GM12878 (cell line): Measurements from ENCODE around the gene UST. TPM values are rescaled to one million over a fixed set of nuclear protein-coding genes. Genes with fewer than 3 reads are reported as not detected.

Experiments
- ATAC-seq: fragments of 200-7000 bp; cut with Tn5 transposase; 3 replicates; pipeline ENCODE4 v1.9.1; 2020; ENCODE audit warnings: mild to moderate bottlenecking, moderate library complexity
- BruUV-seq: library from RNA; stranded (reverse); fragments of 400-500 nt; replicated peaks from 2 replicates; lab custom pipeline; 2021; lab: Mats Ljungman, UMichigan
- CTCF ChIA-PET: fragments of 300-600 bp; sonication (Branson Sonifier 250); formaldehyde crosslinking; extraction: SDS; loops from one replicate; lab custom pipeline; 2021; ENCODE audit warnings: inconsistent platforms; lab: Yijun Ruan, JAX
- POLR2A ChIA-PET: fragments of 350-600 bp; formaldehyde crosslinking; extraction: SDS; loops from one replicate; lab custom pipeline; 2021; ENCODE audit warnings: inconsistent platforms; lab: Charles Lee
- RAD21 ChIA-PET: fragments of 300-600 bp; sonication (Branson Sonifier 250); formaldehyde crosslinking; loops from one replicate; lab custom pipeline; 2023; ENCODE audit warnings: antibody characterized with exemption; ENCODE audit not compliant: unreplicated experiment; lab: Charles Lee
- SMC1A ChIA-PET: fragments of 300-600 bp; sonication (Branson Sonifier 250); formaldehyde crosslinking; loops from one replicate; lab custom pipeline; 2023; ENCODE audit not compliant: unreplicated experiment, uncharacterized antibody; lab: Charles Lee
- DNase-seq: peaks from one replicate; pipeline ENCODE4 v3.0.0-alpha.2; 2011; ENCODE audit warnings: low read depth, low spot score
- FAIRE-seq: peaks from 3 replicates; lab custom pipeline; 2011; peaks lifted over from hg19 to GRCh38; lab: Jason Lieb, UNC
- H2AFZ ChIP-seq: 2 replicates; pipeline ENCODE4 v1.6.0; 2011; ENCODE audit warnings: low read depth, low read length, control low read depth; ENCODE audit not compliant: control insufficient read depth
- H3K27ac ChIP-seq: 2 replicates; pipeline ENCODE4 v1.5.1; 2011; ENCODE audit warnings: control low read depth; ENCODE audit not compliant: control insufficient read depth, insufficient read depth
- H3K27me3 ChIP-seq, 2 experiments: replicated peaks in 1 of 2; 2 replicates each; pipeline versions ENCODE4 v1.6.0 to v1.6.1; 2011; ENCODE audit warnings: low read length in 1 of 2; ENCODE audit not compliant: control insufficient read depth in 2 of 2, insufficient read depth in 2 of 2
- H3K36me3 ChIP-seq, 2 experiments: 2 replicates each; pipeline ENCODE4 v1.5.1; 2011; ENCODE audit warnings: low read length in 1 of 2; ENCODE audit not compliant: control insufficient read depth in 2 of 2, insufficient read depth in 2 of 2
- H3K4me1 ChIP-seq: 2 replicates; pipeline ENCODE4 v1.6.1; 2011; ENCODE audit warnings: mild to moderate bottlenecking, low read length, moderate library complexity, mixed read lengths; ENCODE audit not compliant: control insufficient read depth, insufficient read depth
- H3K4me2 ChIP-seq: 2 replicates; pipeline ENCODE4 v1.6.0; 2011; ENCODE audit warnings: control low read depth; ENCODE audit not compliant: control insufficient read depth, insufficient read depth
- H3K4me3 ChIP-seq: fragments of 200-600 bp; sonication (generic); 2 replicates; pipeline ENCODE4 v1.5.1; 2016
- H3K79me2 ChIP-seq: 2 replicates; pipeline ENCODE4 v1.6.0; 2011; ENCODE audit warnings: low read length; ENCODE audit not compliant: control insufficient read depth, insufficient read depth
- H3K9ac ChIP-seq: 2 replicates; pipeline ENCODE4 v1.8.0; 2011; ENCODE audit warnings: low read length, control low read depth, mixed read lengths; ENCODE audit not compliant: control insufficient read depth, insufficient read depth
- H3K9me3 ChIP-seq: replicated peaks from 3 replicates; pipeline ENCODE4 v1.5.1; 2011; ENCODE audit warnings: mild to moderate bottlenecking, low read length; ENCODE audit not compliant: control insufficient read depth, insufficient read depth
- H4K20me1 ChIP-seq: 2 replicates; pipeline ENCODE4 v1.6.0; 2011; ENCODE audit not compliant: control insufficient read depth, insufficient read depth
- BRCA1 ChIP-seq: IDR thresholded peaks from 2 replicates; pipeline ENCODE4 v1.6.1; 2011; ENCODE audit warnings: low read depth, low read length, improper control_type of control experiment
- EGR1 ChIP-seq, 2 experiments: IDR thresholded peaks; 1 replicate in 1 of 2; 2 replicates in 1 of 2; pipeline ENCODE4 v1.6.1; 2011 to 2012; ENCODE audit warnings: low read depth in 2 of 2, low read length in 2 of 2, borderline replicate concordance in 1 of 2, mild to moderate bottlenecking in 1 of 2, moderate library complexity in 1 of 2
- ESRRA ChIP-seq: IDR thresholded peaks from 2 replicates; pipeline ENCODE4 v1.6.1; 2012; ENCODE audit warnings: mild to moderate bottlenecking, low read length, improper control_type of control experiment
- FOS ChIP-seq: IDR thresholded peaks from 3 replicates; pipeline ENCODE4 v1.6.1; 2011; ENCODE audit warnings: borderline replicate concordance; ENCODE audit not compliant: insufficient read length; ENCODE audit errors: extremely low read depth
- KDM1A ChIP-seq: fragments of 200-600 bp; sonication (generic); IDR thresholded peaks from 2 replicates; pipeline ENCODE4 v1.6.1; 2016; ENCODE audit warnings: borderline replicate concordance
- MTA3 ChIP-seq: IDR thresholded peaks from 2 replicates; pipeline ENCODE4 v1.6.1; 2012; ENCODE audit warnings: low read length, inconsistent platforms, borderline replicate concordance
- NBN ChIP-seq: fragments of 450-650 bp; IDR thresholded peaks from 2 replicates; pipeline ENCODE4 v1.6.1; 2016
- RELA ChIP-seq: fragments of 450-650 bp; IDR thresholded peaks from 2 replicates; pipeline ENCODE4 v1.8.0; 2014; ENCODE audit warnings: borderline replicate concordance; ENCODE audit not compliant: partially characterized antibody
- SKIL ChIP-seq: fragments of 450-650 bp; IDR thresholded peaks from 2 replicates; pipeline ENCODE4 v1.6.1; 2017; ENCODE audit warnings: mild to moderate bottlenecking, low read depth, inconsistent platforms; ENCODE audit not compliant: poor library complexity, severe bottlenecking
- TARDBP ChIP-seq: IDR thresholded peaks from 2 replicates; pipeline ENCODE4 v1.6.1; 2016; ENCODE audit warnings: borderline replicate concordance
- USF1 ChIP-seq: IDR thresholded peaks from 2 replicates; pipeline ENCODE4 v1.6.1; 2011; ENCODE audit warnings: borderline replicate concordance, low read depth, mild to moderate bottlenecking, moderate library complexity, mixed read lengths, low read length; ENCODE audit not compliant: insufficient read depth; ENCODE audit errors: extremely low read length
- ZNF217 ChIP-seq: fragments of 450-650 bp; IDR thresholded peaks from 2 replicates; pipeline ENCODE4 v1.6.1; 2017; ENCODE audit warnings: antibody characterized with exemption, mild to moderate bottlenecking
- ZNF384 ChIP-seq: IDR thresholded peaks from 2 replicates; pipeline ENCODE4 v1.6.1; 2012; ENCODE audit warnings: low read depth, mild to moderate bottlenecking, low read length, improper control_type of control experiment, borderline replicate concordance
- WGBS: methylation state at CpG from one replicate; pipeline ENCODE4 v1.1.6; 2016; ENCODE audit warnings: low lambda C conversion rate; ENCODE audit not compliant: insufficient replicate concordance, insufficient coverage; ENCODE audit errors: missing lambda C conversion rate; 5-methylcytosine and 5-hydroxymethylcytosine counted together
- in situ Hi-C: fragments of 300-500 bp; cut with MboI; formaldehyde crosslinking; loops from 9 replicates; pipeline ENCODE4 v1.14.3; 2018; ENCODE audit warnings: mixed read lengths
- intact Hi-C: fragments of 100-400 bp; cut with micrococcal nuclease; formaldehyde crosslinking; loops from one replicate; pipeline ENCODE4 v1.14.2; 2022; ENCODE audit not compliant: unreplicated experiment
- polyA plus RNA-seq, 11 experiments: library from polyadenylated mRNA; depleted of rRNA in 4 of 11; unstranded in 6 of 11; stranded (reverse) in 5 of 11; fragments of >200 nt; fragmentation: Nextera tagmentation in 4 of 11; fragmentation: Illumina TruSeq in 1 of 11; extraction: Ambion mirVana in 4 of 11; extraction: Trizol in 1 of 11; gene quantifications; 1 replicate in 1 of 11; 2 replicates in 10 of 11; pipeline versions ENCODE4 v1.2.1 to v1.2.3, GENCODE V29; 2011 to 2016; ENCODE audit warnings: inconsistent platforms in 2 of 11, missing spikeins in 2 of 11, low read depth in 1 of 11
- total RNA-seq, 4 experiments: library from RNA; depleted of rRNA in 3 of 4; stranded (reverse); fragments of >200 nt in 3 of 4; fragmentation: Illumina TruSeq in 1 of 4; extraction: Trizol in 1 of 4; gene quantifications; 2 replicates each; pipeline versions ENCODE4 v1.2.1 to v1.2.3, GENCODE V29; 2013 to 2021

UST gene
- total and polyA plus RNA-seq, 10 of the 15 experiments (the other 5 are each of a cell fraction or from before 2014, with no cell fraction given), result 0.74 to 43.3 (median 2.2) TPM

DNA sequence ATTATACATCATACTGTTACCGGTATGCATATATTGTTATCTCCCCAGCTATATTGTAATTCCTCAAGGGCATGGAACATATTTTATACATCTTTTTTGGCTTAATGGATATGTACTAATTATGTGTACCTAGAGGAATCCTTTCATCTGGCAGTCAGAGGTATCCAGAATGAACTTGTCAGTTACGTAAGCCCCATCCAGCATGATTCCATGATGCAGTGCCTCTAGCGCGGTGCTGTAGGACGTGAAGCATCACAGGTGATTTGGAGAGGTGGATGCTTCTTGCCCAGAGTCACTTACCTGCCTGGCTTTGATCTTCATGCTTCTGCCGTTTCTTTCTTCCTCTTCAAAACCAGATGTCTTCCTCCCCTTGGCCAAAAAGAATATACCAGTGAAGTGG lies 159.1 kb downstream of the UST start:
- no peak for ATAC-seq
- intact Hi-C loops, result no loop called here
- BruUV-seq, result no TSS peak
- ChIA-PET SMC1A (interaction anchor here (0.6 to 1.2 kb wide), 3 partner anchors 9 to 1818 kb away, joined by 3 to 4 read pairs (median 3); no protein-coding TSS in a partner anchor), RAD21 (no interaction called here), POLR2A (no interaction called here), CTCF (no interaction called here)
- 86% methylated on average over 6 of the region's 6 CpGs for WGBS
- no peak overlapping the region for H3K27ac ChIP-seq
- no peak for DNase-seq
- H2AFZ ChIP-seq, result no peak overlapping the region
- TF ChIP-seq USF1 (no peak), KDM1A (no peak)
- no peaks in the 10 kb centered on the region for H4K20me1 ChIP-seq
- no peak for FAIRE-seq
- no peaks in the 10 kb centered on the region for H3K4me1 ChIP-seq
- H3K4me2 ChIP-seq, result no peak overlapping the region
- H3K27me3 ChIP-seq, result no peaks in the 10 kb centered on the region; a peak in 1 of 4 replicates
- H3K9ac ChIP-seq, result no peak overlapping the region
- H3K4me3 ChIP-seq, result no peak overlapping the region
- in situ Hi-C loops, result no loop called here
- H3K36me3 ChIP-seq, result no peaks in the 10 kb centered on the region
- no peaks in the 10 kb centered on the region for H3K9me3 ChIP-seq
- no peaks in the 10 kb centered on the region for H3K79me2 ChIP-seq

DNA sequence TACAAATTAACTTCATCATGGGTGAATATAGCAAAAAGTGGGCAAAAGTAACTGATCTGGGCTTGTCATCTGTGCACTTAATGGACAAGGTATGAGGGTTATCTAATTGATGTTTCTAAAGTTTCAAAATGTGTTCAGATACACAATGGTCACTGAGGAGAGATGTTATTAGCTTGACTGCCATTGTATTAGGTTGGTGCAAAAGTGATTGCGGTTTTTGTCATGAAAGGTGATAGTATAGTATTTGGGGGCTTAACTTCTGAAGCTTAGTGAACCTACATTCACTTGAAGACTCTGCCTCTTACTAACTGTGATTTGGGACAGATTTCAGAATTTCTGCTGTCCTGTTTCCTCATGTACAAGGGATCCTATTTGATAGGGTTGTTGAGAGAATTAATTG lies 159.6 kb downstream of the UST start:
- DNase-seq, result no peak
- ChIA-PET POLR2A (no interaction called here), CTCF (interaction anchor here (0.5 kb wide), 1 partner anchor 94 kb away, joined by 3 read pairs; no protein-coding TSS in a partner anchor), SMC1A (interaction anchor here (0.6 to 1.2 kb wide), 3 partner anchors 9 to 1818 kb away, joined by 3 to 4 read pairs (median 3); no protein-coding TSS in a partner anchor), RAD21 (no interaction called here)
- BruUV-seq, result no TSS peak
- H2AFZ ChIP-seq, result no peak overlapping the region
- no peaks in the 10 kb centered on the region; a peak in 1 of 4 replicates for H3K27me3 ChIP-seq
- H3K36me3 ChIP-seq, result no peaks in the 10 kb centered on the region
- no peak for ATAC-seq
- H3K4me1 ChIP-seq, result no peaks in the 10 kb centered on the region
- H3K27ac ChIP-seq, result no peak overlapping the region
- no peak overlapping the region for H3K4me2 ChIP-seq
- H3K9ac ChIP-seq, result no peak overlapping the region
- WGBS, result 74% methylated on average over 1 of the region's 1 CpG
- H3K79me2 ChIP-seq, result no peaks in the 10 kb centered on the region
- intact Hi-C loops (no loop called here), in situ Hi-C loops (no loop called here)
- no peaks in the 10 kb centered on the region for H3K9me3 ChIP-seq
- H4K20me1 ChIP-seq, result no peaks in the 10 kb centered on the region
- H3K4me3 ChIP-seq, result no peak overlapping the region
- FAIRE-seq, result no peak
- TF ChIP-seq ZNF217, result no peak
- TF ChIP-seq SKIL, result no peak
- no peak for TF ChIP-seq NBN
- TF ChIP-seq EGR1 (IDR thresholded peaks at IDR 0.05; ENCODE audit: borderline replicate concordance in 1 of 2, low read depth in 2 of 2, low read length in 2 of 2), result no peak
- TF ChIP-seq MTA3, result no peak
- no peak for TF ChIP-seq ESRRA
- no peak for TF ChIP-seq FOS
- no peak for TF ChIP-seq RELA
- TF ChIP-seq BRCA1, result no peak
- no peak for TF ChIP-seq ZNF384
- no peak for TF ChIP-seq TARDBP
